ENCODE measurements around the gene CENPP.

Gene CENPP

GRCh38 chr9:92476962-92477361 lies 151.2 kb downstream of the CENPP start:
- no peak for TF ChIP-seq CTCF (IDR thresholded peaks at IDR 0.05)

- TF ChIP-seq CTCF (IDR thresholded peaks at IDR 0.05) = no peak
Measured at GRCh38 chr9:92478783-92479182, 153.0 kb downstream of the CENPP start.

GRCh38 chr9:92479346-92479745 lies 153.6 kb downstream of the CENPP start:
- no peak for TF ChIP-seq CTCF (IDR thresholded peaks at IDR 0.05)

- TF ChIP-seq CTCF (IDR thresholded peaks at IDR 0.05) = no peak
Measured at GRCh38 chr9:92480291-92480771, 154.6 kb downstream of the CENPP start.

GRCh38 chr9:92480986-92481633 lies 155.4 kb downstream of the CENPP start:
- TF ChIP-seq CTCF (IDR thresholded peaks at IDR 0.05) = no peak

- TF ChIP-seq CTCF (IDR thresholded peaks at IDR 0.05) = no peak
Measured at GRCh38 chr9:92482329-92482728, 156.6 kb downstream of the CENPP start, which contains the start of gene ASPN. Gene ASPN, minus strand, starts transcription at chr9:92482506.

GRCh38 chr9:92482805-92483204 lies 157.1 kb downstream of the CENPP start:
- no peak for TF ChIP-seq CTCF (IDR thresholded peaks at IDR 0.05)
